ENCODE measurements around the gene CACNA2D2. TPM values are rescaled to one million over a fixed set of nuclear protein-coding genes. Genes with fewer than 3 reads are reported as not detected.
A peak's percentile ranks its signal among the peaks of the same experiment; 100 is the strongest.

Gene CACNA2D2
- total RNA-seq, 1 donor from 2014 or later = 0.24 TPM

DNA sequence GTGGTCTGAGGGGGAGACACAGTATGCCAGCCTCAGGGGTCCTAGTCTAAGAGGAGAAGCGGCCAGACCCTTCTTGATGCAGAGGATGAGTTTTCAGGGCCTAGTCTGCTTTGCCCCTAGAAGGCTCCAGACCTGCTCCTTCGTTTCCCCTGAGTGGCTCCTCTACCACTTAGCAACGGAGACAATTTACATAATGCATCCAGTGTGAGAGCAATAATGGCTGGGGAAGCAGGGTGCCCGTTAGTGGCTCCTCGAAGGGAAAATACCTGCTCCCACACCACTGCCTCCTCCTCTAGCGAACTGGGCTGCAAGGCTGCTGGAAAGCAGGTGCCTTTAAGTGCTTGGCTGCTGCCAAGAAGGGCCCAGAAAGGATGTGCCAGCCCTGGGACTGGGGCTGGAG lies 38.9 kb downstream of the CACNA2D2 start:
- DNase-seq (ENCODE audit: low spot score) = no peak

DNA sequence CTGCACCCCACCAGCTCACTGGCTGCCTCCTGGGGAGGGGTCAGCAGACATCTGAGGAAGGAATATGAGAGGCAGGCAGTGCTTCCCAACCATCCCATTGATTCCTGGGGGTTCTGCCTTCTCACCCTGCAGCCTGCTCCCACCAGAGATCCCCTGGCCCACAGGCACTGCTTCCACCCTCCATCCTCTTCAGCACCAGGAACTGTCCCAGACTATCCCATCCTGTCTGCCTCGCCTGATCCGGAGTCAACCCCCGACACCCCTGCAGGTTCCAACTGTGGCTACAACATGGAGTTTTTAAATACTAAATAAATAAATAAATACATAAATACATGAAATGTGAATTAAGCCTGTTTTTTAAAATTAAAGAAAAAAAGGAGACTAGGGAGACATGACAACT lies 43.6 kb downstream of the CACNA2D2 start:
- no peak for DNase-seq (ENCODE audit: low spot score)

DNA sequence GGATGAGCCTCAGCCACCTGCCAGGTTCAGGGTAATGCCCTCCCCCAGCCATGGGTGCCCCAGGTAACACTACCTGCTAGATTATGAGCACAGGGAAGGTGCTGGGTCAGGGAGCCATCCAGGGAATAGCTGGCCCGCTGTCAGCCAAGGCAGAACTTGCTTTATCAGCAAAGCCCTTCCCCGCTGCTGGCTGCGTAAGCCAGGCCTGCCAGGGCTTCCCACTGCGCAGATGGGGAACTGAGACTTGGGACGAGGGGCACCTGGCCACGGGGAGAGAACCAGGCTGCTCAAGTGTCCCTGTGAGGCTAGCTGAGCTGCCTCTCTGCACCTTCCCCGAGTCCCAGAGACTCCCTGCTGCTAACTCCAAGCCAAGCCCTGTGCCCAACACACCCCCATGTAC lies 45.4 kb downstream of the CACNA2D2 start:
- DNase-seq (ENCODE audit: low spot score) = no peak

DNA sequence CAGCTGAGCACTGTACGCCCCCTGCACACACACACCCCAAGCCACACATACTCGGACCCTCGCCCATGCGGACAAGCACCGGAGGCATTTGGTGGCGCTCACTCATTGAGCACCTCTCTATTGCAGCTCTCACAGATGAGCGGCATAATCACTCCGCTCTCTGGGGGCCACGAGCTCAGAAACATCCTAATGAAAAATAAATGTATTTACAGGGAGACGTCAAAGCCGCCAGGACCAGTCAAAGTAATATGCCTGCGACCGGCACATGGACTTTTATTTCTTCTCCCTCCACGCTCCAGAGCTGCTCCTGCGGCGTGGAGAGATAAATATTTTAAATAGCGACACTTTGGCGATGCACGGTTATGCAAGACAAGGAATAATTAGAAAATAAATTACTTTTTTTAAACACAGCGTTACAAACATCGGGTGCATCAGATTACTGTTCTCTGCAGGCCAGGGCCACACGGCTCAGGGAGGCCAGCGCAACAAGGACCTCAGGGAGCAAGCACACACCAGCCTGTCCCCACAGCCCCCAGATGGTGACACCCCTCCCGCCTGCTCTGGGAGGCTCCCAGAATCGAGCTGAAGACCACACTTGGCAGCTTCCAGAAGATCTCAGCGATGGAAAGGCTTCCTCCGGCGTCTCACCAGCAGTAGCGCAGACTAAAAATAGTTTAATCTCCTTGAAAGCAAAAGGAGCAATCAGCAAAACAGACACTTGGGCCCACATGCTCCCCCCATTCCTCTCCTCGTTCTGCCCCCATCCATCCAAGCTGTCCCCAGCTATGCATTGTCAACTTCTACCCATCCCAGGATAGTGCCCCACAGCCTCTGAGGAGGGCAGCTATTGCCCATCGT lies 48.0 kb downstream of the CACNA2D2 start:
- DNase-seq (ENCODE audit: low spot score) = no peak

DNA sequence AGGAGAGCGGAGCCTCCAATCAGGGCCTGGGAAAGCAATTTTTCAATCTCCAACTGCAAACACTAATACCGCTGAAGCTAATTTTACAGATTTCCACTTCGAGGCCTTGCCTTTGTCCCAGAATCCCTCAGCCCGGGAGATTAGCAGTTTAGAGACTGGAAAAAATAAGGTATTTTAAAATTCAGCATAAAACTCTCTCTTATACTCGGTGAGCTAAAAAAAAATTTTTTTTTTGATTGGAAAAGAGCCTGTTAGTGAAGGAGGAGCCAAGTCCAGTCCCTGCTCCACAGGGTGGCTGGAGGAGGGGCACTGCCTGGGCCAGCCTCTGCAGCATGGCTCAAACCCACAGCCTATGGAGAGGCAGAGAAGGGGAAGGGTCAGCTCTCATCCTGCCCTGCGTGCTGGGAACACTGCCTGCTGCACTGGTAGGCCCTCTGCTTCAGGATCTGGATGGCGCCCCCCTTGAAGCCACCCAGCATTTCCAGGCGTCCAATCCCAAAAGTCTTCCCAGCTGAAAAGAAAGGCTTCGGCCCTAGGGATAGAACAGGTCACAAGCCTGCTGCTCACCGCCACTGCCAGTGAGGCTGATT lies 48.9 kb downstream of the CACNA2D2 start:
- DNase-seq (ENCODE audit: low spot score) = no peak

DNA sequence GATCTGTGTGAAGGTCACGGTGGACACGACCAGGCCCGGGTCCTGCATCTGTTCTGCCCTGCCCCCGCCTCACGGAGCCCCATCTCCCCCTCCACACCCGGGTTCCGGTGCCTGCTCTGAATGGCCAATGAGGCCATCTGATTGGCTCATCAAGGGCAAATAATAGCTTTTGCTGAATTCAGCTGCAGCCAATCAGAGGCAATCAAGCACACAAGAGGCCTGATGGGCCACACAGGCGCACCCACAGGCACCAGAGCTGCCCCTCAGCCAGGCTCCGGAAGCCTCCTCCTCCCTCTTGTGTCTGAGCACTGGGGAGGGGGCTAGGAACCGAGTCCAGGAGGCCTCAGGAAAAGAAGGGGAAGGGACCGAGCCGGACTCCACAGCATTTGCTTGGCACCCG lies 49.5 kb downstream of the CACNA2D2 start:
- DNase-seq (ENCODE audit: low spot score) = no peak

DNA sequence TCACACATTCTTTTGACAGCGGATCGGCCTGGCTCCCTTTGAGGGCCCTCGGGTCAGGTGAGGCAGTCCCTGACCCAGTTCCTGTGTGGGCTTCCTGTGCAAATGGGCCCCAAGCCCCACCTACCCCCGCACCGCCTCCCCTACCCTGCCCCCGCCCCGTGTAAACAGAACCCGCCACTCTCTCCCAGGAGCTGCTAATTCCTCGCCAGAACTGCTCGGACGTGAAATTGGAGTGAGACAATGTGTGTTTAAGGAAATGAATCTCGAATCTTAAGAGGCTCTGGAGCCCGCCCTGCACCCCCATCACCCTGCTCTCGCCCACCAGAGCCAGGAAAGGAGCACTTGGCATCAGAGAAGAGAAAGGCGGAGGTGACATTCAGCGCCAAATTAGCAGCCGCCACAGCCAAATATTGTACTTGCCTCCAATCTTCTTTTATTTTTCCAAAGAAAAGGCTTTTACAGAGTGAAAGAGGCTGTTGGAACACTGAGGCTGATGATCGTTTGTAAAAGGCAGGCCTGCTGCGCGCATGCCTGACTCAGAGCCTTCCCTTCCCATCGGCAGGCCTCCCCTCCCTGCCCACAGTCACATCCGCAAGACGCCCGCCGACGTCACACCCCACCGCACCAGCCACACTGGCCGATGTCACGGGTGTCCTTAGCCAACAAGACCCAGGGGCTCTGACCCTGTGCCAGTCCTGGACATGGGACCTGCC lies 53.1 kb downstream of the CACNA2D2 start:
- DNase-seq (ENCODE audit: low spot score) = peak; percentile 30

DNA sequence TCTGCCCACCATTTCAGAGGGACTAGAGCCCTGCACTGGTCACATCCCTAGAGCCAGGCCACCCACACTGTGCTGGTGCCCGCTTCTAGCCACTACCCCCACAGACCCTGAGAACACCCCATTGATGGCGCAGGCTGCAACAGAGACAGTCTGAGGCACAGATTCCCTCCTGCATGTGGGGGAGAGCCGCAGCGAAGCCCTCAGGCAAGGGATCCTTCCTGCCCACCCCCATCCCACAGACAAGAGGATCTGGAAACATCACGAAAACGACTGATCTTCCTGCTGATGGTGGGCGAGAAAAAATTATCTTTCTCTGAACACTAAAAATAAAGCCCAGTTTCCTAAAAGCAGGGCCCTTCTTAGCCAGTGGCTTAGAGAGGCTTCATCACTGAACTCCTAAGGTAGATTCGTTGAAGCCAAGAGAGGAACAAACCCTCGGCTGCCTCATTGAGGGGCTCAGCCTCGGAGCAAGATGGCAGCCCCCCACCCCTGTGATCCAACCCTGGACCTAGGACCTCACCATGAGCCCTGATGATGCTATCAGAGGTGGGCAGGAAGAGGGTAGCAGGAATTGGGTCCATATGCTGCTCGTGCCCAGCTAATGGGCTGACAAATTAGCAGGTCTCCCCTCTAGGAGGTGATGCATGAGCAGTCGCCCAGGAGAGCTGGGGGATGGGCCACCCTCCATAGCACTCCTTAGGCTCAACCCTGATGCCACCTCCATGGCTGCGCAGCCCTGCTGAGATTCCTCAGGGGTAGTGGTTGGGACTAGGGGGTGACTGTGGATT lies 54.5 kb downstream of the CACNA2D2 start:
- no peak for DNase-seq (ENCODE audit: low spot score)

DNA sequence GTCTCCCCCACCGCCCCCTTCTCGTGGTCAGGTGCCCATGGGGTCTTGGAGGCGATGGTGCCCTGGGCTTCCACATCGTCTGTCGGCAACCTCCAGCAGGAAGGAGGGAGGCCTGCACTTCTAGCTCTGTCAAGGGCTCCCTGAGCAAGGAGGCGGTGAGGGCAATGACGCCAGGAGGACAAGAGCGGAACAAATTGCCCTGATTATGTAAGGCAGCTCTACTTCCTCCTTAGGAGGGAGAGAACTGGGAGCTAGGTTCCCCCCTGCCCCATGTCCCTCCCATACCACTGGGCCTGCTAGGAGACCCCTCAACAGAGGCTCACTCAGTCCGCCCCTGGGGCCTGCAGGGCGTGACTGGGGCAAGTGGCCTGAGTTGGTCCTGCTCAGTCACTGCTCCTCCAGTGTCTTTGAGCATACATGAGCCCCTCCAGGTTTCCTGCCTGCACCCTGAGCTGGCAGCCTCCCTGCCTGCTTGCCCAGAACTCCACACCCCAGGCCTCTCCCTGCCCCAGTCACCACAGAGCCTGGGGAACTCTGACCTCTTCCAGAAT lies 56.1 kb downstream of the CACNA2D2 start:
- DNase-seq (ENCODE audit: low spot score) = no peak

DNA sequence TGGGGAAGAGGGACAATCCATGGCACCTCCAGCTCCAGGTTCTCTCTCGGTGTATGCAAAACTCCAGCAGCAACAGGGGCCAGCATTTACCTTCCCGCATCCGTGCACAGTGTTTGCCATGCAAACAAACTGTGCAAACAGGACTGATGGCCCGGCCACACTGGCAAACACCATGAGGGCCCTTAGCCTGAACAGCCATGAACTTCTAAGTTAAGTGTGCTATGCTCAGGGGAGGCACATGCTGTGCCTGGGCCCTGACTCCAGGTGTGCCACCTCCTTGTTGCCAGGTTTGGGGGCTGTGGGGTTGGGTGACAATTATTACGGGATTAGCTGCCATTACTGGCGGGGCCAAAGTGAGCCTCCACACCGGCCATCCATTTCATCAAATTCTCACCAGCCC lies 57.5 kb downstream of the CACNA2D2 start:
- no peak for DNase-seq (ENCODE audit: low spot score)

DNA sequence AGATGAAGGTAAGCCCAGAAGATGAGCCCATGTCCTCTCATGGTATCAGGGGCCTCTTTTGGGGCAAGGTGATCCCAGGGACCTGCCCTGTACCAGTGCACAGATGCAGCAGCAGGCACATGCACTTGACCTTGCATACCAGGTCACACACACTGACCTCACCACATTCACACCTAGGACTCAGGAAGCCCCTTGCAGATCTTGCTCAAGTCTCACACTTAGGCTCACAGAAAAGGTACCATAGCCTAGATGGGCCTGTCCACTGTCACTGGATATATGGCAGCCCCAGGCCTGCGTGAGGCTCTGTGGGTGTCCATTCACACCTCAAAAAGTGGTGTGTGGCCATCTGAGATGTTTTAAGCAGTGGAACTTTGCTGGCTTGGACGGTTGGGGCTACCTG lies 58.7 kb downstream of the CACNA2D2 start:
- no peak for DNase-seq (ENCODE audit: low spot score)

DNA sequence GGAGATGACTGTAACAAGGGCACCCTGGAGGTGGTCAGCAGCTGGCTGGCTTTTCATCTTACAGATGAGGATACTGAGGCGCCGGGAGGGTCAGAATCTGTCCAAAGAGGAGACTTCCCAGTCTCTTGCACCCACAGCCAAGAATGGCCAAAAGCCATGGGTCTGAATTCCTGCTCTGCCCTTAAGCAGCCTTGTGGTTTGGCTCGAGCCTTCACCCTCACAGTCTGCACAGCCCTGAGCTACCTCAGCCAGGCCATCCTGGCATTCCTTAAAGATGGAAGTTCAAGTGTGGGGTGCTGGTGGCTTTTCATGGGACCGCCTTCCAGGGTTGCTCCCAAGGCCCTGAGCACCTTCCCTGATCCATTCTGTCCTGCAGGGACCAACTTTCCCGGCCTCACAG lies 59.2 kb downstream of the CACNA2D2 start:
- no peak for DNase-seq (ENCODE audit: low spot score)

DNA sequence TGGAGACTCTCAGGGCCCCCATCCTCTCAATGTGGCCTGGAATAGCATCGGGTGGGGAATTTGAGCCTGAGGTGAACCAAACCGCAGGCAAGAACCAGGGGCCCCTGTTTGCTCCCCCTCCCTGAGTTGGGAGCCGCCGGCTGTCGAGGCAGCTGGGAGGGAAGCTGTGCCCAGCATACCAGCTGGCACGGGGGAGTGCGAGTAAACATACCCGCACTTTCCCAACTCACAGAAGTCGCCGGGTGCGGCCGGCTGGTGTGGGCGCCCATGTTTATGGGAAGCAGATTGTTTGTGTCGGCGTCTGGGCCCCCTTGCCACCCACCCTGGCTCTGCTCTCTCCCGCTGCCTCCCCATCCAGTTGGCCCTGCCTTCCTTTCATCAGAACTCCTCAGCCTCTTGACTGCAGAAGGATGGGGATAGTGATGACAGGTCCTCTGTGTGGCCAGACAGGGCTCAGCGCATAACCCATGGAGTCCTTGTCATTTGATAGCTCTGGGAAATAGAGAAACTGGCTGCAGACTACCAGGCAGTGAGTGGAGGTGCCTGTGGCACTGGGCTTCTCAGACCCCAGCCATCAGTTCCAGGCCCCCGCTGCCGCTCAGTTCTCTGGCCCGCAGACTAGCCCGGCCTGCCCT lies 60.4 kb downstream of the CACNA2D2 start:
- DNase-seq (ENCODE audit: low spot score) = no peak

DNA sequence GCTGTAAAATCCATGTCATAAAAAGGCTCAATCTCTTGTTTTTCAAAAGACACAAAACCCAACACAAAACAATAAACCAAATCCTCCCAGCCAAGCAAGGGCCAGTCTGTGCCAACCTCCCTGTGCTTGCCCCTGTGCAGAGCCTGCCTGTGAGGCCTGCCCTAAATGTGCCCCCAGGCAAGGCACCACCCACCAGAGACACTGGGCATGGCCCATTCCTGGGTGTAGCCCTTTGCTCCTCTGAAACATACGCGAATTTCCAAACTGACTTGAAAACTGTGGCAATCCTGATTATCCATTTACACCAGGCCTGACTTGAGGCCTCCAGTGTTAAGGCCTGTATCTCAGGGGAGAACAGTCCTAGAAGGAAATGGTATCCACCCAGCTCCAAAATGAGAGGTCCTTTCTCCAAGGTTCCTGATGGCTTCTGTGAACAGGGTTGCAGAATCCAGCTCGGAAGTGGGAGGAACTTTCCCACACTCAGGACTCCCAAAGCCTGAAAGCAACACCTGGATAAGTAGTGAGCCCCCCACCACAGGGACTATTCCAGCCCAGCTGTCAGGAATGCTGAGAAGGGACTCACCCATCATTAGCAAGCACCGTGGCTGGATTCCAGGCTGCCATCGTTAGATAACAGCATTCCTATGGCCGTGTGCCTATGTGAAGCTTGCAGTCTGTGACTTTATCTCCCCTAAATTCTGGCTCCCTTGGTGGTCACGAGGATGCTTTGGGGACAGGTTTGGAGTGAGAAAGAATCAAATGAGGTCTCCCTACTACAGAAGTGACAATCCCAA lies 61.8 kb downstream of the CACNA2D2 start:
- no peak for DNase-seq (ENCODE audit: low spot score)

DNA sequence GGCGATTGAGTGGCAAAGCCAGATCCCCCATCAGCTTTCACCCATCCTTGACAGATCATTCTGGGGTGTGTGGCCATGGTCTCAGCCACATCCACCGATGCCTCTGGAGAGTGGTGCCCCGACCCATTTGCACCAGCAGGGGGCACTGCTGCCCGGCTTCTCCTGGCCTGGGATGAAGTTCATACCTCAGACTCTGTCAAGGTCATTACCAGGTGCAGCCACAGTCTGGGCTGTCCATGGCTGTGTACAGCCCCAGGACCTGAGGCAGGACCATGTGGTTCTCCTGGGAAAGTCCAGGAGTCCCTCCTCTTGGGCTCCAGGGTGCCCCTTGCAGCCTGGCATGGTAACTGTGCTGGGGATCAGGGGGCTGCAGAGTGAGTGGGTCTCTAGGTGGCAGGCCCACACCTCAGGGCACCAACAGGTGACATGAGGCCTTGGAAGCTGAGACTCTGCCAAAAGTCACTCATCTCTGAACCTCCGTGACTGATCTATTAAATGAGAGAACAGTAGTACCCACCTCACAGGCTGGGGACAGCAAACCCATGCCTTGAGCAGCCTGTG lies 67.2 kb downstream of the CACNA2D2 start:
- DNase-seq (ENCODE audit: low spot score) = peak; percentile 47

DNA sequence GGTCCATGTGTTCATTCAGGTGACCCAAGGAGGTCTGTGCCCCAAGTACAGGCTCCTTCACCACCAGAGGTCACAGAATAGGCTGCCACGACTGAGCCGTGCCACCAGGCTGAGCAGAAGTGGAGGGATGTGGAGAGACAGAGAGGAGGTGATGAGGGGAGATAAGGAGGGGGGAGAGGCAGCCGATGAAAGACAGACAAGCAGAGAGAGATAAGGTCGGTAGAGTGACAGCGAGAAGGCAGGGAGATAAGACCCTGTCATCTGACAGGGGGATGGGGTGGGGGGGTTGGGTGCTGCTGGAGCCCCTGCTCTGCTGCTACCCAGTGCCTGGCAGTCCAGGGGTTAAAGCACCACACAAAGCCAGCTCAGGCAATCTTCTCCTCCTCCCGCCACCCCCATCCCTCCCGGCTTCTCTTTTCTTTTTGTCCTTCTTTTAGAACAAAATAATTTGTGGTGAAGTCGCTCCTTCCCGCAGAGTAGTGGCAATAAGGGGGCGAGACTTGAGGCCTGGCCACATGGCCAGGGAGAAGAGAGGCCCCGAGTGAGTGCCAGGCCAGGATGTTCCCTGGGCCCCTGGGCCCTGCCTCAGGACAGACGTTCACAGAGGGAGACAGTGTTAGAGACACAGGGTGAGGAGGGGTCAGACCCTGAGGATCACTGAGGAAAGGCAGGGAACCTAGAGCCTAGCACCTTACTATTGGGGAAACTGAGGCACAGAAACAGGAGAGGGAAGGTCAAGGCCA lies 67.9 kb downstream of the CACNA2D2 start:
- DNase-seq (ENCODE audit: low spot score) = no peak

DNA sequence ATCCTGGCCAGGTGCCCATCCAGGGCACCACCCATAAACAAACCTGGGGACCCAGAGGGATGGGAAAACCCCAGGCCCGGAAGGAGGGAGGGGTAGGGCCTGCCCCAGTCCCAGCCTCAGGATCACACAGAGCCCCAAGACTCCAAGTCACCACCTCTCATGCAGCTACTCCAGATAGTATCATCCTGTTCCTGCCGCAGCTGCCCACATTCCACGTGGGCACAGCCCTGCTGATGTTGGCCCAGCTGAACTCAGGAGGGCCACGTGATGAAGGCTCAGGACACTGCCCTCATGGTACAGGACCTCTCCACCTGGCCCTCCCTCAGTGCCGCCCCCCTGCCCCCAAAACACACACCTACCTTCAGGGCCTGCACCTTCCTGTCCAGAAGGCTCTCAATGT lies 69.5 kb downstream of the CACNA2D2 start:
- DNase-seq (ENCODE audit: low spot score) = no peak

DNA sequence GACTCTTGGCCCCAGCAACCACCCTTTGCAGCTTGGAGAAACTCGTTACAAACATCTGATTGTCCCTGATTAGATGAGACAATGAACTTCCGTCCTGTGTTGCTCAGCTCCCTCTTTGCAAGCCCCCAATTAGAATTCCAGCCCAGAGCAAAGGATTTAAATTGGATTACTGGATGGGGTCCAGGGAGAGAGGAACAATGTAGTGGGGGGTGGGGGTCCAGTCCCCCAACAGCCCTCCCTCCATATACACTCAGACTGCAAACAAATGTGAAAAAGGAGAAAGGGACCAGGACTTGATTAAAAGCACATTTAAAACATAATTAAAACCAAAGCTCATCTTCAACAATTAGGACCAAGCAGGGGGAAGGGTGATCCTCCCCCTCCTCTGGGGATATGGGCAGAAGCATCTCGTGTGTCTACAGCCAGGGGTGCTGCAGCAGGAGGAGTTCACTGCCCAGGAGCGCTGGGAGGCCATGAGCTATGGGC lies 72.4 kb downstream of the CACNA2D2 start:
- DNase-seq (ENCODE audit: low spot score) = no peak

DNA sequence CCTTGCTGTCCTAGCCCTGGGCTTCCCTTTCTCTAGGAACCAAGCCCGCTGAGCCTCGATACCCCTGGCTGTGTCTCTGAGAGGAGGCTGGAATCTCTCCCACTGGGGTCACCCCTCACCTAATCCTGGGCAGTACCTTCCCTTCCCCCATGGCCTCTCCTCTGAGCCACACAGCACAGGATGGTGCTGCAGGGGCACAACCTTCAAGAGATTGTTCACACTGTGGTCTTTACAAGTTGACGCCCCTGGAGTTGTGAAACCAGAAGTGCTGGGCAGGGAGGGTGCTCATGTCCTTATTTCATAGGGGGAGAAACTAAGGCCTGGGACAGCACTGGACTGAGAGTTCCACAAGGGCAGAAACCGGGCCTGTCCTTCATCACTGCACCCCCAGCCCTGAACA lies 73.2 kb downstream of the CACNA2D2 start:
- no peak for DNase-seq (ENCODE audit: low spot score)

Data from umbilical cord (tissue), 2 donors.